ACHN (cell line): ENCODE results near the gene GTF2B.
"Not testable (repeated sequence)": the region's sequence is repeated elsewhere in the genome, so short reads cannot be mapped to it uniquely, and the experiment has no call there.

Experiments used
- DNase-seq: peaks from one replicate; pipeline ENCODE4 v3.0.0-alpha.2; 2015
- in situ Hi-C: cut with HindIII; loops from 2 replicates; pipeline ENCODE4 v1.10.0; 2017; ENCODE audit warnings: low sequenced_read_pairs, low pct_ligation_motif_present, low pct_unique_long_range_greater_than_20kb

The GTF2B gene

GRCh38 chr1:88890791-88891317, 513 bp downstream of the GTF2B start:
- peak; percentile 30 for DNase-seq
- in situ Hi-C loops, result no loop called here

GRCh38 chr1:88890131-88890530, 1.2 kb downstream of the GTF2B start:
- in situ Hi-C loops, result no loop called here
- no peak for DNase-seq

GRCh38 chr1:88888750-88889149, 2.6 kb downstream of the GTF2B start:
- in situ Hi-C loops, result no loop called here
- no peak for DNase-seq

- in situ Hi-C loops, result no loop called here
- no peak for DNase-seq
Observed at GRCh38 chr1:88885933-88886332, 5.4 kb downstream of the GTF2B start.

GRCh38 chr1:88883156-88883555, 8.2 kb downstream of the GTF2B start:
- DNase-seq, result no peak
- in situ Hi-C loops, result no loop called here

GRCh38 chr1:88880717-88881116, 10.7 kb downstream of the GTF2B start:
- DNase-seq, in situ Hi-C loops: not testable (repeated sequence)

- in situ Hi-C loops, result no loop called here
- no peak for DNase-seq
Observed at GRCh38 chr1:88878731-88879130, 12.6 kb downstream of the GTF2B start.

GRCh38 chr1:88877911-88878310, 13.5 kb downstream of the GTF2B start:
- in situ Hi-C loops, result no loop called here

GRCh38 chr1:88877382-88877825, 14.0 kb downstream of the GTF2B start:
- peak; percentile 30 for DNase-seq
- in situ Hi-C loops, result no loop called here

More at GRCh38 chr1:88877911-88878310, 13.5 kb downstream of the GTF2B start:
- DNase-seq, result no peak

- in situ Hi-C loops, result no loop called here
- DNase-seq, result no peak
Observed at GRCh38 chr1:88876573-88877365, 14.6 kb downstream of the GTF2B start.

- in situ Hi-C loops, result no loop called here
- no peak for DNase-seq
Observed at GRCh38 chr1:88875595-88875994, 15.8 kb downstream of the GTF2B start.

GRCh38 chr1:88873737-88874349, 17.5 kb downstream of the GTF2B start:
- no peak for DNase-seq
- in situ Hi-C loops, result no loop called here

- in situ Hi-C loops, DNase-seq: not testable (repeated sequence)
Observed at GRCh38 chr1:88869644-88870043, 21.7 kb downstream of the GTF2B start.

GRCh38 chr1:88867743-88868521, 23.4 kb downstream of the GTF2B start:
- DNase-seq, result peak; percentile 29
- in situ Hi-C loops, result no loop called here

- in situ Hi-C loops, result no loop called here
- DNase-seq, result no peak
Observed at GRCh38 chr1:88851303-88852063, 39.9 kb downstream of the GTF2B start.

GRCh38 chr1:88847643-88848042, 43.7 kb downstream of the GTF2B start:
- in situ Hi-C loops, result no loop called here
- no peak for DNase-seq

- in situ Hi-C loops, result no loop called here
- no peak for DNase-seq
Observed at GRCh38 chr1:88825721-88826120, 65.6 kb downstream of the GTF2B start.

GRCh38 chr1:88819642-88820041, 71.7 kb downstream of the GTF2B start:
- DNase-seq, in situ Hi-C loops: not testable (repeated sequence)
